Measurements from ENCODE around the gene DLX4. TPM values are rescaled to one million over a fixed set of nuclear protein-coding genes. Genes with fewer than 3 reads are reported as not detected.

DLX4 gene
- total and polyA plus RNA-seq, 2 donors (not counting 3 experiments of a cell fraction or from before 2014, with no cell fraction given), result not detected

DNA sequence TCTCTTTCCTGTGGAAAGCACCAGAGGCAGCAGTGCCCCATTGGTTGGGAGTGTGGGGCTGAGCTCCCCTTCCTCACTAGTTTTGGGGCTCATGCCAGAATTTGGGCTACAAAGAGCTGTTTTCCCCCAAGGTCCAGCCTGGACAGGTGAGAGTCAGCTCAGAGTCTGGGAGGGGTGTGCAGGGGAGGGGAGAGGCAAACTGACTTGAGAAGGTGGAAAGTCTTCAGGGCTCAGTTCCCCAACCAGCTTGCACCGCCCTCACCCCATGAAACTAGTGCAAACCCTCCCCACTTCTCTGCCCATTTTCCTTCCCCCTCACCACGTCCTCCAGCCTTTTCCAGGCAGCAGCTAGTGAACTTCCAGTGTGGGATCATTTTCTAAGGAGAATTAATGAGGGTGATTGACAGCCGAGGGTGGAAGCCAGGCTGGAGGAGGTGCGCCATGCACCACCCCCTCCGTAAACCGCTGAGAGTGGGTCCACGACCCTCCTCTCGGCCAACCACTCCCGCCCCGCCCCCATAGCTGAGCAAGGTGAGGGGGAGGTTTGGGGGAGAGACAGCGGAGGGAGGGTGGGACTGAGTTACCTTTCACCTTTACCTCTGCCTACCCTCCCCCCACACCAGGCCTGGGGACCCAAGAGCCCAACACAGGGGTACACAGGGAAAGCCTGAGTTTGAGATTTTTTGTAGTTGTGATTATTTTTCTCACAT, 6.2 kb upstream of the DLX4 start:
- FAIRE-seq (no peak), DNase-seq (ENCODE audit: low read depth, low spot score) (no peak)
- TF ChIP-seq, protein P1, sequence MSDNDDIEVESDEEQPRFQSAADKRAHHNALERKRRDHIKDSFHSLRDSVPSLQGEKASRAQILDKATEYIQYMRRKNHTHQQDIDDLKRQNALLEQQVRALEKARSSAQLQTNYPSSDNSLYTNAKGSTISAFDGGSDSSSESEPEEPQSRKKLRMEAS (IDR thresholded peaks at IDR 0.05; ENCODE audit: insufficient read depth, insufficient read length), result no peak
- TF ChIP-seq FOS (IDR thresholded peaks at IDR 0.05; ENCODE audit: borderline replicate concordance, insufficient read depth, low read length), result no peak
- TF ChIP-seq MYC (IDR thresholded peaks at IDR 0.05; ENCODE audit: low read depth, low read length), result no peak
- TF ChIP-seq POLR2A (IDR thresholded peaks at IDR 0.05; ENCODE audit: low read depth, low read length), result no peak
- TF ChIP-seq GATA2 (IDR thresholded peaks at IDR 0.05; ENCODE audit: insufficient read depth, insufficient read length, low read depth, low read length), result no peak
- TF ChIP-seq POLR2AphosphoS5 (IDR thresholded peaks at IDR 0.05; ENCODE audit: insufficient read depth, low read depth, low read length), result no peak
- TF ChIP-seq EZH2 (IDR thresholded peaks at IDR 0.05; ENCODE audit: borderline replicate concordance, low read depth, low read length, severe bottlenecking), result no peak
- no peak for TF ChIP-seq JUN (IDR thresholded peaks at IDR 0.05; ENCODE audit: borderline replicate concordance, insufficient read depth, insufficient read length, low read depth)
- TF ChIP-seq, protein P2, sequence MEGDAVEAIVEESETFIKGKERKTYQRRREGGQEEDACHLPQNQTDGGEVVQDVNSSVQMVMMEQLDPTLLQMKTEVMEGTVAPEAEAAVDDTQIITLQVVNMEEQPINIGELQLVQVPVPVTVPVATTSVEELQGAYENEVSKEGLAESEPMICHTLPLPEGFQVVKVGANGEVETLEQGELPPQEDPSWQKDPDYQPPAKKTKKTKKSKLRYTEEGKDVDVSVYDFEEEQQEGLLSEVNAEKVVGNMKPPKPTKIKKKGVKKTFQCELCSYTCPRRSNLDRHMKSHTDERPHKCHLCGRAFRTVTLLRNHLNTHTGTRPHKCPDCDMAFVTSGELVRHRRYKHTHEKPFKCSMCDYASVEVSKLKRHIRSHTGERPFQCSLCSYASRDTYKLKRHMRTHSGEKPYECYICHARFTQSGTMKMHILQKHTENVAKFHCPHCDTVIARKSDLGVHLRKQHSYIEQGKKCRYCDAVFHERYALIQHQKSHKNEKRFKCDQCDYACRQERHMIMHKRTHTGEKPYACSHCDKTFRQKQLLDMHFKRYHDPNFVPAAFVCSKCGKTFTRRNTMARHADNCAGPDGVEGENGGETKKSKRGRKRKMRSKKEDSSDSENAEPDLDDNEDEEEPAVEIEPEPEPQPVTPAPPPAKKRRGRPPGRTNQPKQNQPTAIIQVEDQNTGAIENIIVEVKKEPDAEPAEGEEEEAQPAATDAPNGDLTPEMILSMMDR (IDR thresholded peaks at IDR 0.05; ENCODE audit: extremely low read depth in 1 of 2, insufficient read depth in 1 of 2, low read depth in 1 of 2, low read length in 2 of 2), result no peak
- H3K27ac ChIP-seq (ENCODE audit: insufficient read depth, low read depth, low read length), result no peak overlapping the region
- H3K27me3 ChIP-seq (ENCODE audit: control insufficient read depth in 2 of 2, insufficient read depth in 2 of 2, low read length in 2 of 2), result peaks cover 57 to 60% of the 10 kb centered on the region in 2 experiments
- H3K4me2 ChIP-seq (ENCODE audit: insufficient read depth, low read length), result no peak overlapping the region
- no peaks in the 10 kb centered on the region for H3K4me1 ChIP-seq (ENCODE audit: control insufficient read depth, extremely low read depth, insufficient read depth, low read length)
- POLR2A ChIA-PET, result interaction anchor here (0.7 kb wide), 1 partner anchor 11 kb away, joined by 3 read pairs; no protein-coding TSS in a partner anchor
- no TSS peak for BruUV-seq (replicated peaks)
- intact Hi-C loops (cut with micrococcal nuclease) (loop anchor here (1.0 kb wide), 1 partner anchor 9 kb away; no protein-coding TSS in a partner anchor), dilution Hi-C loops (cut with MboI; ENCODE audit: extremely low pct_ligation_motif_present, low sequenced_read_pairs) (no loop called here)
- no peak overlapping the region for H3K4me3 ChIP-seq (replicated peaks in 1 of 3; ENCODE audit: insufficient read depth in 1 of 3, low read depth in 1 of 3, low read length in 3 of 3)
- H2AFZ ChIP-seq (ENCODE audit: low read depth, low read length), result no peak overlapping the region
- H3K9me1 ChIP-seq (replicated peaks; ENCODE audit: control insufficient read depth, extremely low read depth, insufficient read depth, low read length), result no peaks in the 10 kb centered on the region
- H3K9ac ChIP-seq (replicated peaks; ENCODE audit: extremely low read depth, insufficient read depth, low read length), result no peak overlapping the region
- no peaks in the 10 kb centered on the region for H3K79me2 ChIP-seq (ENCODE audit: control insufficient read depth, insufficient read depth, low read length)
- no peaks in the 10 kb centered on the region for H4K20me1 ChIP-seq (replicated peaks; ENCODE audit: control insufficient read depth, extremely low read depth, insufficient read depth, low read length)
- H3K36me3 ChIP-seq (ENCODE audit: control insufficient read depth in 2 of 2, extremely low read depth in 1 of 2, insufficient read depth in 2 of 2, low read length in 2 of 2), result no peaks in the 10 kb centered on the region
- H3K9me3 ChIP-seq (replicated peaks; ENCODE audit: control insufficient read depth, insufficient read depth, low read length), result no peaks in the 10 kb centered on the region
- CTCF ChIA-PET, result interaction anchor here (1.0 to 2.2 kb wide), 3 partner anchors 10 to 111 kb away, joined by 3 to 6 read pairs (median 5); no protein-coding TSS in a partner anchor

All from endothelial cell of umbilical vein (primary cell).